HTERT RPE-1 (cell line): ENCODE results near the gene HAUS1.
"Not testable (repeated sequence)": the region's sequence is repeated elsewhere in the genome, so short reads cannot be mapped to it uniquely, and the experiment has no call there.

Source experiments
- in situ Hi-C: fragments of 300-500 bp; cut with MboI; formaldehyde crosslinking; loops from 4 replicates; pipeline ENCODE4 v1.14.3; 2020; ENCODE audit warnings: low sequenced_read_pairs

Gene HAUS1

DNA sequence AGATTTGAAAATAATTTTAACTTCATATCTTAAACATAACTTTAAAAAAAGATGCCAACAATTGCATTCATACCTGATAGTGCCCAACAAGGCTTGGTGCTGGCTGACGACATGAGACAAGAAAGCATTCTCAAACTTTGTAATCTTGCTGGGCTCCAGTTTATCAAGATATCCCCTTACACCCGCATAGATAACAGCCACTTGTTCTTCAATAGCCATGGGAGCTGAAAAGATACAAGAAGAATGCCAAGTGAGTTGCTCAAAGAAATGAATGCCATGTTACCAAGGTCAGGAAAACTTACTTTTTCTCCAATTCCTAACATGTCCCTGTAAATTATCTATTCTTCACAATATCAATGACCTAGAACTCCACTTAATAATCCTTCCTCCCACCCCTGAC, 19.8 kb upstream of the HAUS1 start:
- in situ Hi-C loops, result no loop called here

DNA sequence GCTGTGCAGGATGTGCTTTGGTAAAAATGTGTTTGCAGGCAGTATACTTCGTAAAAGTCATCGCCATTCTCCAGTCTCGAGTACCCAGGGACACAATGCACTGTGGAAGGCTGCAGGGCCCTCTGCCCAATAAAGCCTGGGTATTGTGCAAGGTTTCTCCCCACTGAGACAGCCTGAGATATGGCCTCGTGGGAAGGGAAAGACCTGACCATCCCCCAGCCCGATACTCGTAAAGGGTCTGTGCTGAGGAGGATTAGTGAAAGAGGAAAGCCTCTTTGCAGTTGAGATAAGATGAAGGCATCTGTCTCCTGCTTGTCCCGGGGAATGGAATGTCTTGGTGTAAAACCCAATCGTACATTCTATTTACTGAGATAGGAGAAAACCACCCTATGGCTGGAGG, 15.7 kb upstream of the HAUS1 start:
- in situ Hi-C loops, result not testable (repeated sequence)

DNA sequence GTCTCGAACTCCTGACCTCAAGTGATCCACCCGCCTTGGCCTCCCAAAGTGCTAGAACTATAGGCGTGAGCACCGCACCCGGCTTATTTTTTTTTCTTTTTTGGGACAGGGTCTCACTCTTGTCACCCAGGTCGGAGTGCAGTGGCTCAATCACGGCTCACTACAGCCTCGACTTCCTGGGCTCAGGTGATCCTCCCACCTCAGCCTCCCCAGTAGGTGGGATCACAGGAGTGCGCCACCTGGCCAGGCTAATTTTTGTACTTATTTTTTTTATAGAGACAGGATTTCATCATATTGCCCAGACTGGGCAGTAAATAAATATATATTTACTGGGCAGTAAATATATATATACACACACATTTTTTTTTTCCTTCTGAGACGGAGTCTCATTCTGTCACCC, 8.7 kb upstream of the HAUS1 start:
- in situ Hi-C loops, result no loop called here

DNA sequence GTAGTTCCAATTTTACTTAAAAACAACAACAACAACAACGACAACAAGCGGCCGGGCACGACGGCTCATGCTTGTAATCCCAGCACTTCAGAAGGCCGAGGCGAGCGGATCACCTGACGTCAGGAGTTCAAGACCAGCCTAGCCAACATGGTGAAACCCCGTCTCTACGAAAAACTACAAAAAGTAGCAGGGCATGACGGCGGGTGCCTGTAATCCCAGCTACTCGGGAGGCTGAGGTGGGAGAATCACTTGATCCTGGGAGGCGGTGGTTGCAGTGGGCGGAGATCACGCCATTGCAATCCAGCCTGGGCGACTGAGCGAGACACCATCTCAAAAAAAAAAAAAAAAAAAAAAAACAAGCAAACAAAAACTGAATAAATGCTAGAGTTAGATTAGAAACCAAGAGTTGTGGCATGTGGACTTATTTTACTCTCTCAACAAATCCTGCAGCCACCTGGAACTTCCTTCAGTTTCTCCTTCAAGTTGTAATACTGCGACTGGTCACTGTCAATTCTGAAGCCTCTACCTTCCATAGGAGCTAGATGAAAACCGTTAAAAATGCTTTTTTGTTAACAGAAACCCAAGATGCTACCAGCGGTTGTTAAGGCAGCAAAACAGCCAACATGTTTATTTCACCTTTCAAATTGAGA, 7.4 kb upstream of the HAUS1 start:
- in situ Hi-C loops, result no loop called here

DNA sequence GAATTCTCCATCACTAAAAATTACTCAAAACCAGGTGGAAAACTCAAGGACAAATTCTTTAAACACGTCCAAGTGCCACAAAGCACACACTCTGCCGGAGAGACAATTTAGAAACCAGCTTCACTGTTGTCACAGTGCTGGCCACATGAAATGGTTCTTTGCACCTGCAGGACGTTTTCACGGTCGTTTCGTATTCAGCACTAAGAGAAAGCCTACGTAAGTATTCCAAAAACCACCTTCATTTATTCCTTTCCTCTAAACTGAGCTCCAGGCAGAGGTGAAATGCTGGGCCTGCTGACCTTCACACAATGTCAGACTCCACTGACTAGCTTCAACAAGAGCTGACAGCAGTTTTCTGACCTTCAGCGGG, 6.8 kb upstream of the HAUS1 start:
- in situ Hi-C loops, result no loop called here

DNA sequence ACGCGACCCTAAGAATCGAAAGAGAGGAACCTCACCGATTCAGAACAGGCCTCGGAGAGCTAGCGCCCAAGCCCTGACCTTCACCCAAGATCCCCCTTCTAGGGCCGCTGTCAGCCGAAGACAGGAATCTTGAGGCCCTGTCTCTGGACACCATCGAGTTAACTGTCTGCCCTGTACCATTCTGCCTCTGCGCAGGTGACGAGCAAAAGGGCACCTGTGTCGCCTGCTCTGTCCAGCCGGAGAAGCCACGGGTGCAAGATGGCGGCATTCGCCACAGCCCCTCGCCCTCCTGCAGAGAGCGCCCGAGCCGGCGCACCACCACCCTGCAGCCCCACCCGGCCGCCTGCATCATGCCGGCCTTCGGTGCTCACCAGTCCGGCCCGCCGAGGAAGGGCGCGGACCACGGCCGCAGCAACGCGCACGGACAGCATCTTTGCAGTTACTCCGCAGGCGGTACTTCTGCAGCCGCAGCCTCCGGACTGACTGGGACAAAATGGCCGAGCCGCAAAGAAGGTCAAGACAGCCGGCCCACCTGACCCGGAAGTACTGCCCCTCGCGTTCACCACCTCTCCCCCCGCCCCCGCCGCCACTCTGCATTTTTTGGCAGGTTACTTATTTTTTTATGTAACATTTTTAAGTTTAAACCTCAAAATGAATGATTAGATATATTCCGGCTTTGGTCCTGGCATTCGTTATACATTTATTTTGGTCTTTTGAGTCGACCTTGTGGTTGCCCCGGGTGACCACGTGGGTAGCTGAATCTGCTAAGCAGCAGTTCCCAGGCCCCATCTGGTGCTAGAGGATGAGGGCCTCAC, 6.2 kb upstream of the HAUS1 start, which contains the start of gene ATP5F1A:
TSS of gene ATP5F1A (minus strand) at position 496 of the 815 bp plus-strand sequence. CDS start at position 431, 65 bp downstream.
- in situ Hi-C loops, result no loop called here

DNA sequence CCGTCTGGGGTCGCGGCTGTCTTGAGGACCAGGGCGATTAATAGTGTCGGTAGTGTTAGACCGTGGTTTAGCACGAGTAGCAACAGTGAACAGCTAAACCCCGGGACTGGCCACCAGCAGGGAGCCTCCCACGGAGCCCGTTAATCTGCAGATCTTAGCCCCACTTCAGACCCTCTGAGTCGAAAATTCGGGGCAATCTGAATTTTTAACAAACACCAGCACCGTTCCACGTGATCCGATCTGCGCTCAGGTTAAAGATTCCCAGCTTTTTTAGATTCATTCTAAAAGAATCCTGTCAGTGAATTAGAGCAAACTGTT, 5.6 kb upstream of the HAUS1 start:
- in situ Hi-C loops, result no loop called here

DNA sequence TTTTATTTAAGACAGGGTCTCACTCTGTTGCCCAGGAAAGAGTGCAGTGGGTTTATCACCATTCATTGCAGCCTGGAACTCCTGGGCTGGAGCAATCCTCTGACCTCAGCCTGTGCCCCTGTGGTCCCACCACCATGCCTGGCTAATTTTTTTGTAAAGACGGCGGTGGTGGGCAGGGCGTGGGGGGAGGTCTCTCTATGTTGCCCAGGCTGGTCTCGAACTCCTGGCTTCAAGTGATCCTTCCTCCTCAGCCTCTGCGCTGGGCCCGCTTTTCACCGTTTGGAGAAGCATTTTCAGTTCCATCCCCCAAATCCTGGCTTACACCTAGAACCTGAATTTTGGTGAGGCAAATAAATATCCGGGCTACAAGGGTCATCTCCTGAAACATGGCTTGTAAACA, 4.7 kb upstream of the HAUS1 start:
- in situ Hi-C loops, result no loop called here

DNA sequence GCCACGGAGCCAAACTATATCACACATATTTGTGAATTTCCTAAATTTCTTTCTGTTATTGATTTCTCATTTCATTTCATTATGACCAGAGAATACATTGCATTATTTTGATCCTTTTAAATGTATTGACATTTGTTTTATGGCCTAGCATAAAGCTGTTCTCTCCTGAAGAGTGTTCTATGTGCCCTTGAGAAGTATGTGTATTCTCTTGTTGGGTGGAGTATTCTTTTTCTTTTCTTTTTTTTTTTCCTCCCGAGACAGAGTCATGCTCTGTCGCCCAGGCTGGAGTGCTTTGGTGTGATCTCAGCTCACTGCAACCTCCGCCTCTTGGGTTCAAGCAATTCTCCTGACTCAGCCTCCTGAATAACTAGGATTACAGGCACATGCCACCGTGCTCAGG, 5.2 kb downstream of the HAUS1 start:
- in situ Hi-C loops, result no loop called here

DNA sequence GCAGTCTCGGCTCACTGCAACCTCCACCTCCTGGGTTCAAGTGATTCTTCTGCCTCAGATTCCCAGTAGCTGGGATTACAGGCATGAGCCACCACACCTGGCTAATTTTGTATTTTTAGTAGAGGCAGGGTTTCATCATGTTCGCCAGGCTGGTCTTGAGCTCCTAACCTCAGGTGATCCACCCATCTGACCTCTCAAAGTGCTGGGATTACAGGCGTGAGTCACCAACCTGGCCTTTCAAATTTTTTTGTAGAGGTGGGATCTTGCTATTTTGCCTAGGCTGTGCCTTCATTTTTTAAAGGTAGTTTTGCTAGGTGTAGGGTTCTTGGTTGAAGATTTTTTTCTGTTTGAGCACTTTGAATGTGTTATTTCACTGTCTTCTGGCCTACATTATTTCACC, 6.2 kb downstream of the HAUS1 start:
- in situ Hi-C loops, result no loop called here

DNA sequence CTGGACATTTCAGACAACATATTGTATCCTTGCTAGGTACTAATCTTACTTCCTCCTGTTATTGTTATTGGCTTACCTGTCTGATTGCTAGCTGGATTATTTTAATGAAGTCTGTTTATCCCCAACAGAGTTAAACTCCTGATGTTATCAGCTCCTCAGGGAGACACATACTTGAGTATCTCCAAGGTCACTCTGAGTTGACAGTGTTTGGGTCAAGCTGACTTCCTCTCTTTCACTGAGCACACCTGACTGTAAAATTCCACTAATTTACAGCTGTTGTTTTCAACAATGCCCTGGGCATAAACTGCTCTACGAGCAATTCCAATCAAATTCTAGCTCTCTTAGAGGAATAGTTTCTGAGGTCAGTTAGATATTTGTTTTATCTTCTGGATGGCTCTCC, 9.6 kb downstream of the HAUS1 start:
- in situ Hi-C loops, result no loop called here

DNA sequence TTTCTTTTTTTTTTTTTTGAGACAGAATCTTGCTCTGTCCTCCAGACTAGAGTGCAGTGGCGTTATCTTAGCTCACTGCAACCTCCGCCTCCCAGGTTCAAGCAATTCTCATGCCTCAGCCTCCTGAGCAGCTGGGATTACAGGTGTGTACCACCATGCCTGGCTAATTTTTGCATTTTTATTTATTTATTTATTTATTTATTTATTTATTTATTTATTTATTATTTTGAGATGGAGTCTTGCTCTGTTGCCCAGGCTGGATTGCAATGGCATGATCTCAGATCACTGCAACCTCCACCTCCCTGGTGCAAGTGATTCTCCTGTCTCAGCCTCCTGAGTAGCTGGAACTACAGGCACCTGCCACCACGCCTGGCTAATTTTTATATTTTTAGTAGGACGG, 22.4 kb downstream of the HAUS1 start:
- in situ Hi-C loops, result not testable (repeated sequence)

DNA sequence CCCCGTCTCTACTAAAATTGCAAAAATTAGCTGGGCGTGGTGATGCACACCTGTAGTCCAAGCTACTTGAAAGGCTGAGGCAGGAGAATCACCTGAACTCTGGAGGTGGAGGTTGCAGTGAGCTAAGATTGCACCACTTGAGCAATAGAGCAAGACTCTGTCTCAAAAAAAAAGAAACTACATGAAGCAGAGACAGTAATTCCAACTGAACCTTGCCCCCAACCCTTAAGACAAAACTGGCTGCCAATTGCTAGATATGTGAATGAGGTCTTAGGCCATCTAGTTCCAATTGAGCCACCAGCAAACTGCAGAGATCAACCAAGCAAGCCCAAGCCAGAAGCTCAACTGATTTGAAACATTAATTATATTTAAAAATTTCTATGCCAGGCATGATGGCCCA, 25.9 kb downstream of the HAUS1 start:
- in situ Hi-C loops, result no loop called here

DNA sequence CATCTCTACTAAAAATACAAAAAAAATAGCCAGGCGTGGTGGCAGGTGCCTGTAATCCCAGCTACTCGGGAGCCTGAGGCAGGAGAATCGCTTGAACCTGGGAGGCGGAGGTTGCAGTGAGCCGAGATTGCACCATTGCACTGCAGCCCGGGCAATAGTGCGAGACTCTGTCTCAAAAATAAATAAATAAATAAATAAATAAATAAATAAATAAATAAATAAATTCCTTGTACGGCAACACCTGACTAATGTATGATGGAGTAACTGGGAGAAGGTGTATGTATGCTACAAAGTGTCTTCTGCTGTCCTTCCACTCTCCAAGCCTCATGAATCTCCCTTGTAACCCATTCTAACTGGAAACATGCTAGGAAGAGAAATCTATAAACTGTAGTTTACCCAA, 26.4 kb downstream of the HAUS1 start:
- in situ Hi-C loops, result not testable (repeated sequence)

DNA sequence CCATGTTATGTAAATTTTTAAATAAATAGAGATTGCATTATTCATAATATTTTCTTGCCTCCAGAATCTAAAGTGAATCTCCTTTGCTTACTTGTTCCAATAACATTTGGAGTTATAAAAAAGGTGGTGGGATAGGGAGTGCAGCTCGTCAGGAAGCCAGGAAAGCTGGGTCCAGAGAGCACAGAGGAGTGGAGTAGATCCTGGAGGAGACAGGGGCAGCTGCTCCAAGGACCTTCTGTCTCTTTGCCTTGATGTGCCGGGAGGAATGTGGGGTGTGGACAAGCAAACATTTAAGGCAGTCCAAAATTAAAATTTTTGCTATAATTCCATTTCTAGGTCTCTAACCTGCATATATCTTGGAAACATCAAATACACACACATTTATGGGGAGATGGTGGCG, 29.3 kb downstream of the HAUS1 start:
- in situ Hi-C loops, result no loop called here

DNA sequence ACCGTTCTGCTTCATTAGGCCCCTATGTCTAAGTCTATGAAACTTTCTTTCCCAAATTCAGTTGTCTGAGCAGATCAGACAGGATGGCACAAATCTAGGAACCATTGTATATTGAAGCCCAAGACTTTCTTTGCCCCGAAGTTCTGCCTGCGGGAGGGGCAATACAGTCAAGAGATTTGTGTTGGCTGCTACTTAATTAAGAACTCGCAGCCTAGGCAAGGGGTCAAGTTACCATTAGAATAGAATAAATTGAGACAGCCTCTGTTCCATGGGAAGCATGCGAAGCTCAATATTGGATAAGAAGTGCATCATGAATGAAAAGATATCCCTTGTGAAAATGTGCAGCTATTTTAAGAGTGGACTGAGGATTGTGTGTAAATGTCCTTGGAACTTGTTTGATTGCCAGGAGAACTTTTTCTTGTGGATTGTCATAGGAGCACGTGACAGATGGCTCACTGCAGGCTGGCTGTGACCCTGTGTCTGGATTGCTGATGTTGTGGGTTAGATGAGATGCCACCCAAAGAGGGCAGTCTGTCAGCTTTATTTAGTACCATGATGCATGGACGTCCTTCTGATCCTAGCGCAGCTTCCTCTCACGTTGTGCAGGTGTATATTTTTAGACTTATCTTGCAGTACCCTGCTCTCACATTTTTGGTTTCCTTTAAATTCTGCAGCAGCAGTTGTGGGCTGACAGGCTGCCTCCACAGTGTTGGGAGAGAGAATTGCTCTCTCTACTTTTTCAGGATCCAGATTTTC, 30.9 kb downstream of the HAUS1 start:
- in situ Hi-C loops, result no loop called here

DNA sequence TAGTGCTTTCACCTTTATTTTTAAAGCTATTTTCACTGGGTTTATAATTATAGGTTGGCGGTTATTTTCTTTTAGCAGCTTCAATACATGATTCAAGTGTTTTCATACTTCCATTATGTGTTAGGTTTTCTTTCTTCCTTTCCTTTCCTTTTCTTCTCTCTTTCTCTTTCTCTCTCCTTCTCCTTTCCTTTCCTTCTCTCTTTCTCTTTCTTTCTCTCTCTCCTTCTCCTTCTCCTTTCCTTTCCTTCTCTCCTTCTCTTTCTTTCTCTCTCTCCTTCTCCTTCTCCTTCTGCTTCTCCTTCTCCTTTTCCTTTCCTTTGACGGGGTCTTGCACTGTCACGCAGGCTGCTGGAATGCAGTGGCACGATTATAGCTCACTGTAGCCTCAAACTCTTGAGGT, 36.0 kb downstream of the HAUS1 start:
- in situ Hi-C loops, result no loop called here

DNA sequence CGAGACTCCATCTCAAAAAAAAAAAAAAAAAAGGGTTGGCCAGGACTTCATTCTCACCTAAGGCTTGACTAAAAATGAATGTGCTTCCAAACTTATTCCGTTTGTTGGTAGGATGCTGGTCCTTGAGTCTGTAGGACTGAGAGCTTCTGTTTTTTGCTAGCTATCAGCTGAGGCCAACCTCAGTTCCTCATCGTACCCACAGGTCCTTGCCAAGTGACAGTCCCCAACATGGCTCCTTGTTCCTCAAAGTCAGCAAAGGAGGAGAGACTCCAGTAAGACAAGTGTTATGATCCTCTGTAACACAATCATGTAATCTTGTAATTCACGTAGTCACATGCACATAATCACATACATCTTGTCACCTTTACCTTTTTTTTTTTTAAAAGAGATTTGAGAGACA, 37.0 kb downstream of the HAUS1 start:
- in situ Hi-C loops, result no loop called here

DNA sequence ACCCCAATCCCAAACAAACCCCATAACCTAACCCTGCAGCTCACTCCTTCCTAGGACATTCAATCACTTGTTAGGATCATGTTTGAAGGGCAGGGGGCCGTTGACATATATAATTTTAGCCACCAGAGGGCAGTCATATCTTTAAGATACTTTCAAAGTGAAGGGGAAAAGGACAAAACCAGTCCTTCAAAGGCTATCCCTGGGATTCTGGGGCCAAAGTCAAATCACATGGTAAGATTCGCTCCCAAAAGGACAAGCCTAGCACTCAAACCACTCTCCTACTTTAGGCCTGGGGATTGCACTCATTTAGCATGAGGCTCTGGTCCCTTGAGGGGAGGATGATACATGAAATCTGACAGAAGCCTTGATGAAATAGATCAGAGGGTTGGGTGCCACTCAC, 44.6 kb downstream of the HAUS1 start:
- in situ Hi-C loops, result no loop called here

DNA sequence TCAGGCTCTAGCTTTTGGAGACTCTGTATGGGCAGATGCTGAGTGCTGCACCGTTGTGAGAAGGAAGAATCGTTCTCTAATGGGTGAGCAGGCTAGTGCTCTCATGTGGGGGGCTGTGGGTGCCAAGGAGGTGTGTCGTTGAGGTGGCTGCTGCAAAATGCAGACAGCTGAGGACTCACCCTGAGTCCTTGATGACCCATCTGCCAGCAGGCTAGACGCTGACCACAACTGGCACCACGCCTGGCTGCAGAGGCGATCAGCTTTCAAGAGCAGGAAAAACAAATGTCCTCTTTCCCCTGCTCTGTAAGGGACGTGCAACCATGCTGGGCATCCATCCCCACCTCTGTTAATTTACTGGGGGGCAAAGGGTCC, 48.2 kb downstream of the HAUS1 start:
- in situ Hi-C loops, result no loop called here

DNA sequence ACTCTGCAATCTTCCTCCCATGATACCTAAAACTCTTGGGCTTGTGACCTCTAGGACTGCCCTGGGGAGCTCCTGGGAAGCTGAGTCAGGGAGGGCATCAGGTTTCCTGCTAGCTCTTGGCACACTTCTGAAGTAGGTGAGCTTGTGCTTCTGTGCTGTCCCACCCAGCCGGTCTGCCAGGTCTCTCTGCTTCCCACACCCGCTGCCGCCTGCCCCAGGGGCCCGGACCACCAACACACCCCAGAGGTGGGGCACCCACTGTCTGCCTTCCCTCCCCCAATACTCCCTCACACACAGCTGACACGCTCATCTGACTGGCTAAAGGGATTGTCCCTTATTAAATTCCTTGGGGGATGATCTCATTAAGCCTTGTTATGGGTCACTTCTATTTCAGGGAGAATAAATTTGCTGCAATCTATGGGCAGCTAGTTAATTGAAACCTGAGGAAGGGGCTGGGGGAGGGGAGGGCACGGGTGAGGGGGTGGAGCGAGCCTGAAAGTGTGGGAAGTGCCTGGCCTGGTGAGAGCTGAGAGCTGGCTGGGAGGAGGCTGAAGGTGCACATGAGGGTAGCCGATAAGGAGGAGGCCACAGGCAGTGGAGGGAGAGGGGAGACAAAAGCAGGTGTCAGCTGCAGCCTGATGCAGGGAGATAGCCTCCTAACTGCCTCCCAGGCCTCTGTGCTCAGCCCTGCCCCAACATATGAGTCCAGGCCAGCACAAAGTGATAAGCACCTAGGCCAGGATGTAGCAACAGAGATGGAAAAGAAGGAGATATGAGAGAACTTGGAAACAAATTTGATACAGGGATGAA, 48.8 kb downstream of the HAUS1 start:
- in situ Hi-C loops, result no loop called here
